ENCODE data around the gene MTMR12. TPM values are rescaled to one million over a fixed set of nuclear protein-coding genes. Genes with fewer than 3 reads are reported as not detected.
"Not testable (repeated sequence)": the region's sequence is repeated elsewhere in the genome, so short reads cannot be mapped to it uniquely, and the experiment has no call there.

The MTMR12 gene
- total RNA-seq, 5 donors from 2014 or later (not counting 1 experiment from before 2014, with no cell fraction given): 19.3 to 22.2 (median 20.0) TPM

GRCh38 chr5:32225445-32225844 is 87.3 kb downstream of the MTMR12 start:
- H3K4me3 Mint-ChIP-seq: no peak overlapping the region
- H3K9me3 Mint-ChIP-seq: no peaks in the 10 kb centered on the region
- H3K27ac ChIP-seq (ENCODE audit: low read length): no peak overlapping the region
- H3K27ac Mint-ChIP-seq: no peak overlapping the region
- no peaks in the 10 kb centered on the region for H3K27me3 Mint-ChIP-seq
- no peak for ATAC-seq (replicated peaks in 1 of 4)
- no peaks in the 10 kb centered on the region for H3K9me3 ChIP-seq
- no peak for DNase-seq
- peaks cover 6 to 15% of the 10 kb centered on the region in 2 donors for H3K36me3 ChIP-seq (ENCODE audit: control insufficient read depth in 2 of 2, extremely low read depth in 1 of 2, insufficient read depth in 1 of 2, low read length in 1 of 2)
- no peak overlapping the region for H3K4me3 ChIP-seq (ENCODE audit: control insufficient read depth in 1 of 2, extremely low read depth in 1 of 2, low read length in 1 of 2)
- ChIA-PET POLR2A (no interaction called here), CTCF (interaction anchor here in 1 of 2 donors (0.6 to 0.8 kb wide), 4 partner anchors 28 to 103 kb away, joined by 3 read pairs; no protein-coding TSS in a partner anchor)
- H3K36me3 Mint-ChIP-seq: peaks cover 25% of the 10 kb centered on the region
- 100% methylated on average over 2 of the region's 5 CpGs for WGBS (ENCODE audit: insufficient coverage)
- H3K4me1 Mint-ChIP-seq: no peaks in the 10 kb centered on the region
- H3K4me1 ChIP-seq (ENCODE audit: control insufficient read depth in 1 of 2, extremely low read depth in 1 of 2, insufficient read depth in 2 of 2, low read length in 2 of 2): no peaks in the 10 kb centered on the region
- H3K27me3 ChIP-seq (replicated peaks in 1 of 2; ENCODE audit: control insufficient read depth in 2 of 2, extremely low read depth in 1 of 2, insufficient read depth in 2 of 2, low read length in 1 of 2): no peaks in the 10 kb centered on the region

DNA sequence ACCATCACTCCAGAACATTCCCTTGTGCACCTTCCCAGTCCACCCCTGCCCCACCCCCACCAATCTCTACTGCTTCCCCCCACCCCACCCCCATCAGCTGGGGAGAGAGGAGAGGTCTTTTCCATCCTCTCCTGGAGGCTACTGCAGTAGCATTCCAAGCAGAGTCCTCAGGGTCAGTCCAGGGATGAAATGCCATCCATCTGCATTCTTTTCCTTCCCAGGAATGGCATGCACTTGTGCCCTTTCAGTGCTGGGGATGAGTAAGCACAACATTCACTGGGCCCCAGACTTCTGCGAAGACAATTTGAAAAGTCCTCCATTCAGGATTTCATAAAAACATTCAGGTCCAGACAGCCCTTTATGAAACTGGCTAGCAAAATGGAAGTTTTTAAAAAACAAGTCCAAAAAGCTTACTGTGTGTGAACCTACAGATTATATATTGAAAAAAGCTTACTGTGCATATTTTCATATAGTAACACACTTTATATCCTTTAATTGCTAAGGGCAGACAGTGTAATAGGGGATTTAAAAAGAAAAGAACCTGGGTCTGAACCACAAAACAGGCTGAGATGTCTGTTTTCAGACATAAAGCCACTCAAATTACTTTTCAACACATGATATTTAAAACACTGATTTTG is 88.6 kb downstream of the MTMR12 start:
- POLR2A ChIA-PET: no interaction called here
- H3K27ac Mint-ChIP-seq: no peak overlapping the region

DNA sequence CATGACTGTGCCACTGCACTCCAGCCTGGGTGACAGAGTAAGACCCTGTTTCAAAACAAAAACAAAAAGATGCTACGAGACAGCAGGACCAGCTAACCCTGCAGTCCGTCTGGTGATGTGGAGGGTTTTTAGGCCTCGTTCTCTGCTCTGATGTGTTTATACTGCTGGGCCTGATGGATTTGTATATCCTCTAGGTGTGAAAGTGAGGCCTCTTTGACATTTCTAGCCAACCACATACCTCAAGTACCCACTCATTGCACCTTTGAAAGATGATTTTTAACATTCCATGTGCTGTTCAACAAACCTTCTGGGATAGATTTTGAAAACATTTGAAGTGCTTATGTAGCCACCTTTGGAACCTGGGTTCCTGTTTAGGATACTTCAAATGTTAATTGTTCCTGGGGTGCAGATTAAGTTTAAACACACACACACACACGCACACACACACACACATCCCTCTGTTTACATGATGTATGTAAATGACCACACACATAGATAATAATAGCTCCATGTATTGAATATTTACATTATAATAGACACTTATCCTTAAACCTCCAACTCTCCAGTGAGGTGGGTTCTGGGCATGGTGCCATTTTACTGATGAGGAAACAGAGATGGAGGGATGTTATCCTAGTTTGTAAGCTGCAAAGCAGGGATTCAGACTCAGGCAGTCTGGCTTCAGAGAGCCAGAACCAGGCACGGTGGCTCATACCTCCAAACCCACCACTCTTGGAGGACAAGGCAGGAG is 89.8 kb downstream of the MTMR12 start:
- CTCF ChIA-PET: no interaction called here
- 100% methylated on average over 1 of the region's 5 CpGs for WGBS (ENCODE audit: insufficient coverage)
- POLR2A ChIA-PET: no interaction called here
- no peaks in the 10 kb centered on the region for H3K9me3 ChIP-seq
- ATAC-seq (replicated peaks in 1 of 4) (no peak), DNase-seq (no peak)
- H3K4me3 ChIP-seq (ENCODE audit: control insufficient read depth in 1 of 2, extremely low read depth in 1 of 2, low read length in 1 of 2): no peak overlapping the region
- H3K27ac Mint-ChIP-seq: no peak overlapping the region
- H3K4me3 Mint-ChIP-seq: no peak overlapping the region
- peaks cover 0 to 2% of the 10 kb centered on the region in 2 donors for H3K36me3 ChIP-seq (ENCODE audit: control insufficient read depth in 2 of 2, extremely low read depth in 1 of 2, insufficient read depth in 1 of 2, low read length in 1 of 2)
- no peaks in the 10 kb centered on the region for H3K4me1 Mint-ChIP-seq
- H3K9me3 Mint-ChIP-seq: no peaks in the 10 kb centered on the region
- no peaks in the 10 kb centered on the region for H3K27me3 Mint-ChIP-seq
- H3K4me1 ChIP-seq (ENCODE audit: control insufficient read depth in 1 of 2, extremely low read depth in 1 of 2, insufficient read depth in 2 of 2, low read length in 2 of 2): no peaks in the 10 kb centered on the region
- H3K27me3 ChIP-seq (replicated peaks in 1 of 2; ENCODE audit: control insufficient read depth in 2 of 2, extremely low read depth in 1 of 2, insufficient read depth in 2 of 2, low read length in 1 of 2): no peaks in the 10 kb centered on the region
- H3K27ac ChIP-seq (ENCODE audit: low read length): no peak overlapping the region
- peaks cover 6% of the 10 kb centered on the region for H3K36me3 Mint-ChIP-seq

More for the DNA sequence above, 88.6 kb downstream of the MTMR12 start:
- Histone ChIP-seq H3K9me3 (no peaks in the 10 kb centered on the region), H3K4me1 (ENCODE audit: control insufficient read depth in 1 of 2, extremely low read depth in 1 of 2, insufficient read depth in 2 of 2, low read length in 2 of 2) (no peaks in the 10 kb centered on the region), H3K4me3 (ENCODE audit: control insufficient read depth in 1 of 2, extremely low read depth in 1 of 2, low read length in 1 of 2) (no peak overlapping the region), H3K27me3 (replicated peaks in 1 of 2; ENCODE audit: control insufficient read depth in 2 of 2, extremely low read depth in 1 of 2, insufficient read depth in 2 of 2, low read length in 1 of 2) (no peaks in the 10 kb centered on the region), H3K36me3 (ENCODE audit: control insufficient read depth in 2 of 2, extremely low read depth in 1 of 2, insufficient read depth in 1 of 2, low read length in 1 of 2) (peaks cover 0 to 3% of the 10 kb centered on the region in 2 donors), H3K27ac (ENCODE audit: low read length) (no peak overlapping the region)
- CTCF ChIA-PET: interaction anchor here in 1 of 2 donors (0.6 kb wide), 1 partner anchor 104 kb away, joined by 5 read pairs; no protein-coding TSS in a partner anchor
- Mint-ChIP-seq H3K27me3 (no peaks in the 10 kb centered on the region), H3K4me3 (no peak overlapping the region), H3K4me1 (no peaks in the 10 kb centered on the region), H3K9me3 (no peaks in the 10 kb centered on the region), H3K36me3 (peaks cover 12% of the 10 kb centered on the region)
- ATAC-seq (replicated peaks in 1 of 4): no peak
- WGBS (ENCODE audit: insufficient coverage): no CpG with 5 or more reads among the region's 1 CpG
- DNase-seq: no peak

DNA sequence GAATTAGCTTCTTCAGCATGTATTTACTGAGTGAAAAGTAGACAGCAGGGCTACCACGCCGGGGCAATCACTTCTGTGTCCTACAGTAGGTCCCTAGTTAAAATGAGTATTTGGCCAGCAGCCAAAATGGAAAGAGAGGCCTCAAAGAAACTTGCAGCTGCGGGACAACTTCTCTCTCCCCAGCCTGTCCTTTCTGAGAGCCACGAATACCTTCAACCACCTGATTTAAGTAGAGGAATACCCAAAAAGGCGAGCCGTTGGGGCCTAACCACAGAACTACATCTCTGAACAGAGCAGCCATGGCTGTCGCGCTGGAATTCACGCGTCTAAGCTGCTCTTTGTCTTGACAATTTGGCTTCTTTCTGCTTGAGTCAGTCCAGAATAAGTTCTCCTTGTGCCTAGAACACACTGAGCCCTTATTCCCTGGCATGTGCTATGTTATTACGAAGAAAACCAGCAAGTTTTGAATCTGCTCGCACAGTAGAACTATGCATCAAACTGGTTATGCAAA is 94.8 kb downstream of the MTMR12 start:
- H3K27me3 Mint-ChIP-seq: no peaks in the 10 kb centered on the region
- H3K36me3 Mint-ChIP-seq: no peaks in the 10 kb centered on the region
- CTCF ChIA-PET: no interaction called here
- no peak for ATAC-seq (replicated peaks in 1 of 4)
- no peak for DNase-seq
- Histone ChIP-seq H3K9me3 (no peaks in the 10 kb centered on the region), H3K4me1 (ENCODE audit: control insufficient read depth in 1 of 2, extremely low read depth in 1 of 2, insufficient read depth in 2 of 2, low read length in 2 of 2) (no peaks in the 10 kb centered on the region), H3K27me3 (replicated peaks in 1 of 2; ENCODE audit: control insufficient read depth in 2 of 2, extremely low read depth in 1 of 2, insufficient read depth in 2 of 2, low read length in 1 of 2) (no peaks in the 10 kb centered on the region), H3K36me3 (ENCODE audit: control insufficient read depth in 2 of 2, extremely low read depth in 1 of 2, insufficient read depth in 1 of 2, low read length in 1 of 2) (no peaks in the 10 kb centered on the region), H3K27ac (ENCODE audit: low read length) (no peak overlapping the region), H3K4me3 (ENCODE audit: control insufficient read depth in 1 of 2, extremely low read depth in 1 of 2, low read length in 1 of 2) (no peak overlapping the region)
- POLR2A ChIA-PET: no interaction called here
- H3K9me3 Mint-ChIP-seq: no peaks in the 10 kb centered on the region
- no peak overlapping the region for H3K4me3 Mint-ChIP-seq
- 62% methylated on average over 9 of the region's 12 CpGs for WGBS (ENCODE audit: insufficient coverage)
- H3K27ac Mint-ChIP-seq: no peak overlapping the region
- no peaks in the 10 kb centered on the region for H3K4me1 Mint-ChIP-seq

GRCh38 chr5:32214344-32214743 is 98.4 kb downstream of the MTMR12 start:
- CTCF ChIA-PET: interaction anchor here in 1 of 2 donors (0.6 kb wide), 1 partner anchor 15 kb away, joined by 8 read pairs; no protein-coding TSS in a partner anchor
- H3K4me1 ChIP-seq (ENCODE audit: control insufficient read depth in 1 of 2, extremely low read depth in 1 of 2, insufficient read depth in 2 of 2, low read length in 2 of 2); H3K27ac ChIP-seq (ENCODE audit: low read length); H3K36me3 Mint-ChIP-seq; H3K27me3 ChIP-seq (replicated peaks in 1 of 2; ENCODE audit: control insufficient read depth in 2 of 2, extremely low read depth in 1 of 2, insufficient read depth in 2 of 2, low read length in 1 of 2); DNase-seq; ATAC-seq (replicated peaks in 1 of 4); POLR2A ChIA-PET; H3K36me3 ChIP-seq (ENCODE audit: control insufficient read depth in 2 of 2, extremely low read depth in 1 of 2, insufficient read depth in 1 of 2, low read length in 1 of 2); H3K27ac Mint-ChIP-seq; H3K27me3 Mint-ChIP-seq; H3K9me3 Mint-ChIP-seq; H3K9me3 ChIP-seq; H3K4me3 ChIP-seq (ENCODE audit: control insufficient read depth in 1 of 2, extremely low read depth in 1 of 2, low read length in 1 of 2); H3K4me3 Mint-ChIP-seq: not testable (repeated sequence)
- peaks cover 6 to 10% (median 8%) of the 10 kb centered on the region in 3 donors for H3K4me1 Mint-ChIP-seq
- no CpG with 5 or more reads among the region's 1 CpG for WGBS (ENCODE audit: insufficient coverage)

DNA sequence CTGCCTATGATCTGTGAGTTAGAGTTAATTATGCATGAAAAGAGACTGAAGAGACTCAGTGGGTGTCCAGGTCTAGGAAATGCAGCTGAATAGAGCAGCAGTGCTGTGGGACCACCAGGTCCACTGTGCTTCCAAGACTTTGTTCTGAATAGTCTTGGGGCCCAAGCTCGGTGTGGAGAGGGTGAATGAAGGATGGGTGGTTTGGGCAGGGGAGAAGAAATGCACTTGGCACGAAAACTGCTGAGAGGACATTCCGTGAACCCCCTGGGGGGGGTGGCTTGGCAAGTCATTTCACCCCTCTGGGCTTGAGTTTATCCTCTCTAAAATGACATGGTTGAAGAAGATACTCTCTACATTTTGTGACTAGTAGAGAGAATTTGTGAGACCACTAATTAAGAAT is 102.6 kb downstream of the MTMR12 start:
- ChIA-PET POLR2A (no interaction called here), CTCF (interaction anchor here in 1 of 2 donors (0.6 kb wide), 1 partner anchor 90 kb away, joined by 3 read pairs; no protein-coding TSS in a partner anchor)
- no peaks in the 10 kb centered on the region for H3K36me3 ChIP-seq (ENCODE audit: control insufficient read depth in 2 of 2, extremely low read depth in 1 of 2, insufficient read depth in 1 of 2, low read length in 1 of 2)
- peaks cover 0 to 7% of the 10 kb centered on the region in 2 experiments for H3K4me1 ChIP-seq (ENCODE audit: control insufficient read depth in 1 of 2, extremely low read depth in 1 of 2, insufficient read depth in 2 of 2, low read length in 2 of 2)
- Mint-ChIP-seq H3K27me3 (no peaks in the 10 kb centered on the region), H3K4me1 (peaks cover 6 to 10% (median 8%) of the 10 kb centered on the region in 3 donors), H3K9me3 (no peaks in the 10 kb centered on the region), H3K27ac (no peak overlapping the region), H3K36me3 (no peaks in the 10 kb centered on the region), H3K4me3 (no peak overlapping the region)
- DNase-seq (no peak), ATAC-seq (replicated peaks in 1 of 4) (no peak)
- no peaks in the 10 kb centered on the region for H3K9me3 ChIP-seq
- no peaks in the 10 kb centered on the region for H3K27me3 ChIP-seq (replicated peaks in 1 of 2; ENCODE audit: control insufficient read depth in 2 of 2, extremely low read depth in 1 of 2, insufficient read depth in 2 of 2, low read length in 1 of 2)
- WGBS (ENCODE audit: insufficient coverage): 100% methylated on average over 1 of the region's 3 CpGs
- H3K4me3 ChIP-seq (ENCODE audit: control insufficient read depth in 1 of 2, extremely low read depth in 1 of 2, low read length in 1 of 2): no peak overlapping the region
- H3K27ac ChIP-seq (ENCODE audit: low read length): no peak overlapping the region
